Effector memory CD8-positive, alpha-beta T cell (primary cell): ENCODE results near the gene OTUB1.
"Not testable (repeated sequence)": the region's sequence is repeated elsewhere in the genome, so short reads cannot be mapped to it uniquely, and the experiment has no call there.

Experiments
- ATAC-seq: fragments of 150-1000 bp; cut with Tn5 transposase; replicated peaks from 2 replicates; pipeline ENCODE4 v1.10.0; 2021; ENCODE audit warnings: mild to moderate bottlenecking, moderate library complexity
- DNase-seq, 3 experiments: peaks; one replicate each; pipeline ENCODE4 v3.0.0; 2021
- H3K27ac Mint-ChIP-seq, 2 donors: one replicate each; pipeline ENCODE4 v1.8.0; 2022; ENCODE audit warnings: mild to moderate bottlenecking in 2 of 2, mixed read lengths in 2 of 2, moderate library complexity in 2 of 2
- H3K27me3 Mint-ChIP-seq, 2 donors: one replicate each; pipeline ENCODE4 v1.8.0; 2022; ENCODE audit warnings: mixed read lengths in 2 of 2
- H3K36me3 Mint-ChIP-seq: one replicate; pipeline ENCODE4 v1.8.0; 2022; ENCODE audit warnings: mild to moderate bottlenecking, moderate library complexity, mixed read lengths; ENCODE audit not compliant: insufficient read depth
- H3K4me1 Mint-ChIP-seq, 2 donors: one replicate each; pipeline ENCODE4 v1.8.0; 2022; ENCODE audit warnings: low read depth in 2 of 2, mixed read lengths in 2 of 2
- H3K4me3 Mint-ChIP-seq, 2 donors: one replicate each; pipeline ENCODE4 v1.8.0; 2022; ENCODE audit warnings: mild to moderate bottlenecking in 2 of 2, mixed read lengths in 2 of 2, moderate library complexity in 2 of 2
- H3K9me3 Mint-ChIP-seq, 2 donors: one replicate each; pipeline ENCODE4 v1.8.0; 2022; ENCODE audit warnings: mixed read lengths in 2 of 2

The OTUB1 gene

DNA sequence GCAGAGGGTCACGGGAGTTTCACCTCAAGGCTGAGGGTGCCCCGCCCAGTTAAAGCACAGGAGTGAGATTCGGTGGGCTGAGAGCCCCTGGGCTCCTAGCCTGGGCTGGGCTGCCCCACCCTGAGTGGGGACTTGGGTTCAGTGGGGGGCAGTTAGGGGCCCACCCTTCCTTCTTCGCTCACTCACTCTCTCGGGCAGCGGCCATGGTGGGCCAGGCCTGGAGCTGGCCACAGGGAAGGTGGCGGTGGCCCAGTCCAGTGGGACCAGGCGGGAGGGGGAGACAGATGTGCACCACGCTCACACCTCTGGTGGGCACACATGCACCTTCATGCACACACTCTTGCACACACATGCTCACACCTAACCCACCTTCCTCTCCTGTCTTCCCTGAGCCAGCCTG is 55.6 kb downstream of the OTUB1 start:
- DNase-seq (no peak), ATAC-seq (no peak)
- no peaks in the 10 kb centered on the region for H3K9me3 Mint-ChIP-seq
- no peak overlapping the region for H3K27ac Mint-ChIP-seq
- peaks cover 3% of the 10 kb centered on the region for H3K36me3 Mint-ChIP-seq
- H3K4me3 Mint-ChIP-seq: no peak overlapping the region
- peaks cover 17 to 41% of the 10 kb centered on the region in 2 donors for H3K27me3 Mint-ChIP-seq
- no peaks in the 10 kb centered on the region for H3K4me1 Mint-ChIP-seq

DNA sequence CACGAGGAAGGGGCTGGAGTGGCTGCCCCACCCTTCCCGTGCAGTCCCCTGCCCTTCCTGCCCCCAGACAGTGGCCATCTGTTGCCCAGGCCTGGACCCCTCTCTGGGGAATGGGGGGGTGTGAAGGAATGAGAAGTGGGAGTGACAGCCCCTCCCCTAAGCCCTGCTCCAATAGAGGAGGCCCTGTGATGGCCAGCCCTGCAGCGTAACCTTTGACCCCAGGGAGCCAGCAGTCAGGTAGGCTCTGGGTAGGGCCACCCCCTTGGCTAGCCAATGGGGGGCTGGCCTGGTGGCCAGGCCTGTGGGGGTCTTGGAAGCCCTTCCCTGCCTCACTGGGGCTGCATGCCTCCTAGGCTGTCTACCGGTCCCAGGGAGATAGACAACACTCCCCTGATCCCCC is 56.1 kb downstream of the OTUB1 start:
- Mint-ChIP-seq H3K4me3 (no peak overlapping the region), H3K36me3 (peaks cover 3% of the 10 kb centered on the region), H3K9me3 (no peaks in the 10 kb centered on the region), H3K27ac (no peak overlapping the region), H3K27me3 (peaks cover 17 to 36% of the 10 kb centered on the region in 2 donors), H3K4me1 (no peaks in the 10 kb centered on the region)
- DNase-seq: no peak
- no peak for ATAC-seq

DNA sequence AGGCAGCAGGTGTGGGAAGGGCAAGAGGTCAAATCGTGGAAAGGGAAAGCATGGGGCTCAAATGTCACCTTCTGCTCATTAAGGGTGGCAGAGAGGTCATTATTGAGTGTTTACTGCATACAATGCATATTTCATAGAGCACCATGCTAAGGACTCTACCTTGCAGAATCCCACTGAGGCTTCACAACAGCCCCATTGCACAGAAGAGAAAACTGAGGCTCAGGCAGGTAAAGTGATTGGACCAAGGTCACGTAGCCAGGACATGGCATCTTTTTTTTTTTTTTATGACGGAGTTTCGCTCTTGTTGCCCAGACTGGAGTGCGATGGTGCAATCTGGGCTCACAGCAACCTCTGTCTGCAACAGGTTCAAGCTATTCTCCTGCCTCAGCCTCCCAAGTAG is 57.3 kb downstream of the OTUB1 start:
- ATAC-seq (no peak), DNase-seq (no peak)
- no peaks in the 10 kb centered on the region for H3K9me3 Mint-ChIP-seq
- no peak overlapping the region for H3K4me3 Mint-ChIP-seq
- no peaks in the 10 kb centered on the region for H3K36me3 Mint-ChIP-seq
- no peaks in the 10 kb centered on the region for H3K4me1 Mint-ChIP-seq
- peaks cover 14 to 24% of the 10 kb centered on the region in 2 donors for H3K27me3 Mint-ChIP-seq
- H3K27ac Mint-ChIP-seq: no peak overlapping the region

DNA sequence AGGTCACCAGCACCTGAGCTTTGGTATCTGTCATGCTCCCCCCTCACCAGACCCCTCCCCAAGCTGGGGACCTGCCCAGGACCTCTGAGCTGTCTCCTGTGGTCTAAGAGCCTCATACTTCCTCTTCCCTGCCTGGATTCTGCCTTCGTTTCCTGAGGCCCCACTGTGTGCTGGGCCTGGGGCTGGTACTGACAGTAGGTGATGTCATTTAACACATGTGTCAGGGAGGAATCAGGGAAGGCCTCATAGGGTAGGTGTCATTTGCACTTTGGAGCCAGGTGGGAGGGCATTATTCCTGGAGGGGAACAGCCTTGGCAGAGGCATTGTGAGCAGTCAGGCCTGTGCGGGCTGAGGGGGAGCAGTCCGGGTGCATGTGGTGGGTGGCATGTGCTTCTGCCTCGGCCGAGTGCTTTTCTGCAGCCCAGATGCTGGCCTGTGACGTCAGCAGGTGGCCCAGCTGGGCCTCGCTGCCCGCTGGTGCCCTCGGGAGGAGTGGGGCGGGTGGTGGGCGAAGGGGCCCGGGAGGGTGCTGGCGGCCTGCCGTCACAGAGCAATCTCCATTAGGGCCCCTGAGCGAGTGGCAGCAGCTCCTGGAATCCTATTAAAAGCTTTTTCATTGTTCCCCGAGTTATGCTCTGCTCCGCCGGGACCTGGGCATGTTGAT is 58.6 kb downstream of the OTUB1 start:
- H3K27me3 Mint-ChIP-seq: peaks cover 9 to 11% of the 10 kb centered on the region in 2 donors
- no peak overlapping the region for H3K4me3 Mint-ChIP-seq
- H3K9me3 Mint-ChIP-seq: no peaks in the 10 kb centered on the region
- DNase-seq (no peak), ATAC-seq (no peak)
- H3K36me3 Mint-ChIP-seq: no peaks in the 10 kb centered on the region
- no peaks in the 10 kb centered on the region for H3K4me1 Mint-ChIP-seq
- H3K27ac Mint-ChIP-seq: no peak overlapping the region

DNA sequence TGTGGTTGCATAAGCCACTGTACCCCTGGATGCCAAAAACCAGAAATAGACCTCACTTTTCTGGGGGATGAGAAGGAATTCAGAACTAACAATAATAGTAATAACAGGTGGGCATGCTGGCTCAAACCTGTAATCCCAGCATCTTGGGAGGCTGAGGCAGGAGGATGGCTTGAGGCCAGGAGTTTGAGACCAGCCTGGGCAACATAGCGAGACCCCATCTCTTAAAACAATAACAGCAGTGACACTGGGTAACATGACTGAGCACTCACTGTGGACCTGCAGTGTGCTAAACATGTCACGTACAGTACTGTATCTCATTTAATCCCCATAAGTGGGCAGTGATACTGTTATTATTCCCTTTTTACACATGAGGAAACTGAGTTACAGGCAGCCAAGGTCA is 59.5 kb downstream of the OTUB1 start:
- H3K27me3 Mint-ChIP-seq: peaks cover under 1 to 2% of the 10 kb centered on the region in 2 donors
- ATAC-seq (no peak), DNase-seq (no peak)
- no peak overlapping the region for H3K4me3 Mint-ChIP-seq
- H3K9me3 Mint-ChIP-seq: no peaks in the 10 kb centered on the region
- no peaks in the 10 kb centered on the region for H3K4me1 Mint-ChIP-seq
- H3K27ac Mint-ChIP-seq: no peak overlapping the region
- H3K36me3 Mint-ChIP-seq: no peaks in the 10 kb centered on the region

DNA sequence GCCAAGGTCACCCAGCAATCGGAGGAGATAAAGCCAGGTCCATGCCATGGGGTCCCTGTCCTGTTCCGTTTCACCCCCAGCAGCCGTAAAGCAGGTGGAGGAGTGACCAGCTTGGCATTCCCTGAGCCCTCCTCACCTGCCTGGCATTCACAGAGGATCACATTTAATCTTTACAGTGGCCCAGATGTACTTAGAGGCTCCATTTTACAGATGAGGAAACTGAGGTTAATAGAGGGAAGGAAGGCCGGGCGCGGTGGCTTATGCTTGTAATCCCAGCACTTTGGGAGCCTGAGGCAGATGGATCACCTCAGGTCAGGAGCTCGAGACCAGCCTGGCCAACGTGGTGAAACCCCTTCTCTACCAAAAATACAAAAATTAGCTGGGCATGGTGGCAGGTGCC is 61.1 kb downstream of the OTUB1 start:
- H3K36me3 Mint-ChIP-seq, DNase-seq, ATAC-seq: not testable (repeated sequence)

More for the DNA sequence above, 61.1 kb downstream of the OTUB1 start:
- not testable (repeated sequence) for H3K9me3 Mint-ChIP-seq, H3K4me3 Mint-ChIP-seq, H3K27ac Mint-ChIP-seq, H3K4me1 Mint-ChIP-seq, H3K27me3 Mint-ChIP-seq
